ENCODE measurements around the gene AGBL4. TPM values are rescaled to one million over a fixed set of nuclear protein-coding genes. Genes with fewer than 3 reads are reported as not detected.

The AGBL4 gene
- total RNA-seq, 2 donors from 2014 or later: 0.40 to 5.5 TPM

- no peaks in the 10 kb centered on the region for H3K36me3 ChIP-seq (ENCODE audit: control insufficient read depth, insufficient read depth, low read length)
- Mint-ChIP-seq H3K4me3 (no peak overlapping the region), H3K9me3 (no peaks in the 10 kb centered on the region), H3K27me3 (ENCODE audit: insufficient read depth) (no peaks in the 10 kb centered on the region), H3K36me3 (ENCODE audit: low read depth) (no peaks in the 10 kb centered on the region), H3K27ac (no peak overlapping the region), H3K4me1 (peaks cover 9% of the 10 kb centered on the region)
- H3K9ac ChIP-seq (ENCODE audit: extremely low read depth, low read length, poor library complexity, severe bottlenecking): no peak overlapping the region
- no peaks in the 10 kb centered on the region for H3K27me3 ChIP-seq (ENCODE audit: control insufficient read depth, insufficient read depth, low read length, poor library complexity, severe bottlenecking)
- DNase-seq: no peak
- H3K9me3 ChIP-seq (ENCODE audit: control insufficient read depth, low read length): no peaks in the 10 kb centered on the region
- no peak for TF ChIP-seq CTCF (conservative IDR thresholded peaks at IDR 0.05)
- H3K4me1 ChIP-seq (ENCODE audit: control insufficient read depth, insufficient read depth, low read length): no peaks in the 10 kb centered on the region
- H3K27ac ChIP-seq (ENCODE audit: low read depth, low read length): no peak overlapping the region
- H3K4me3 ChIP-seq (ENCODE audit: low read length): no peak overlapping the region
Measured at GRCh38 chr1:48560577-48560976, 1463.2 kb downstream of the AGBL4 start.

DNA sequence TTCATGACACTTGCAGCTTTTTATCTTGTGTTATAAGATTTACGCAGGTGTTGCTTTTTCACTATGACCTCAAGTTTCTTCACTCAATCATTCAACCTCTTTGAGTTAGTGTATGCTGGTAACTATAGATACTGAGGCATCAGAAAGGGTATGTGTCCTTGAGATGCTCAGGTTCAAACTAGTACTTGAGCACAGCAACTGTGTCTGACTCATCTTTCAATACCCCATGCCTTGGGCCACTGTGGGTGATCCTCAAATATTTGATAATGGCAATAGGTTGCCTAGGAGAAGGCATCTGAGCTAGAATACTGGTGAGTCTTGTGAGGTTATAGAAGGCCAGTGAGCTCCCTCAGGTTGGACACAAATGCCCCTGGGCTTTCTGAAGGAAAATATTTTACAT, 1463.6 kb downstream of the AGBL4 start:
- Mint-ChIP-seq H3K36me3 (ENCODE audit: low read depth) (no peaks in the 10 kb centered on the region), H3K27me3 (ENCODE audit: insufficient read depth) (no peaks in the 10 kb centered on the region), H3K4me1 (peaks cover 9% of the 10 kb centered on the region), H3K9me3 (no peaks in the 10 kb centered on the region), H3K27ac (no peak overlapping the region), H3K4me3 (no peak overlapping the region)
- Histone ChIP-seq H3K4me1 (ENCODE audit: control insufficient read depth, insufficient read depth, low read length) (no peaks in the 10 kb centered on the region), H3K4me3 (ENCODE audit: low read length) (no peak overlapping the region), H3K36me3 (ENCODE audit: control insufficient read depth, insufficient read depth, low read length) (no peaks in the 10 kb centered on the region), H3K27ac (ENCODE audit: low read depth, low read length) (no peak overlapping the region), H3K9me3 (ENCODE audit: control insufficient read depth, low read length) (no peaks in the 10 kb centered on the region), H3K27me3 (ENCODE audit: control insufficient read depth, insufficient read depth, low read length, poor library complexity, severe bottlenecking) (no peaks in the 10 kb centered on the region), H3K9ac (ENCODE audit: extremely low read depth, low read length, poor library complexity, severe bottlenecking) (no peak overlapping the region)
- DNase-seq: no peak
- 100% methylated on average over 1 of the region's 1 CpG; no CpG with 5 or more reads in 1 of the 2 experiments for WGBS, 2 experiments (ENCODE audit: insufficient coverage in 1 of 2, insufficient read length in 1 of 2)
- no peak for TF ChIP-seq CTCF (conservative IDR thresholded peaks at IDR 0.05)

DNA sequence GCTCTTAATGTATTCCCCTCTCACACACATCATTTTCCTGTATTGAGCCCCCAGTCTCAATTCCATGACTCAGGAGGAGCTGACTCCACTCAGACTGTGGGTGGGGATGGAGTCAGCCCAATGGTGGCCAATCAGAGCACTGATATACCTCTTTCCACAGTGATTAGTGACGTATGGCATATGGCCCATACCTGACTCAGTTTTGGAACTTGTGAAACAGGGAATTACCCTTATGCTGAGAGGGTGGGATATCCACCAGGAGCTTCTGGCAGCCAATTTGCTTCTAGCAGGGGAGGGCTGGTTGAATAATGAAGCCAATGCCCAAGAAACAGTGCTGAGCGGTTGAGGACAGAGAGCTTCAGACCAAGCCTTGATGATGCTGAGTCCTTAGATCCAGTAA, 1465.4 kb downstream of the AGBL4 start:
- 91 to 100% methylated on average over 1 to 2 of the region's 2 CpGs for WGBS, 2 experiments (ENCODE audit: insufficient coverage in 1 of 2, insufficient read length in 1 of 2)
- no peaks in the 10 kb centered on the region for H3K27me3 ChIP-seq (ENCODE audit: control insufficient read depth, insufficient read depth, low read length, poor library complexity, severe bottlenecking)
- H3K27ac Mint-ChIP-seq: no peak overlapping the region

More for the DNA sequence above, 1465.4 kb downstream of the AGBL4 start:
- Histone ChIP-seq H3K9me3 (ENCODE audit: control insufficient read depth, low read length) (no peaks in the 10 kb centered on the region), H3K4me3 (ENCODE audit: low read length) (no peak overlapping the region), H3K36me3 (ENCODE audit: control insufficient read depth, insufficient read depth, low read length) (no peaks in the 10 kb centered on the region), H3K27ac (ENCODE audit: low read depth, low read length) (no peak overlapping the region), H3K9ac (ENCODE audit: extremely low read depth, low read length, poor library complexity, severe bottlenecking) (no peak overlapping the region), H3K4me1 (ENCODE audit: control insufficient read depth, insufficient read depth, low read length) (no peaks in the 10 kb centered on the region)
- no peaks in the 10 kb centered on the region for H3K27me3 Mint-ChIP-seq (ENCODE audit: insufficient read depth)
- peaks cover 2% of the 10 kb centered on the region for H3K4me1 Mint-ChIP-seq
- no peak for TF ChIP-seq CTCF (conservative IDR thresholded peaks at IDR 0.05)
- H3K9me3 Mint-ChIP-seq: no peaks in the 10 kb centered on the region
- no peak for DNase-seq
- no peaks in the 10 kb centered on the region for H3K36me3 Mint-ChIP-seq (ENCODE audit: low read depth)
- no peak overlapping the region for H3K4me3 Mint-ChIP-seq
